Activated CD8-positive, alpha-beta memory T cell treated with anti-CD3 and anti-CD28 coated beads for 36 hours (primary cell): ENCODE data around the gene PUM1. TPM values are rescaled to one million over a fixed set of nuclear protein-coding genes. Genes with fewer than 3 reads are reported as not detected.
"Not testable (repeated sequence)": the region's sequence is repeated elsewhere in the genome, so short reads cannot be mapped to it uniquely, and the experiment has no call there.

ENCODE experiments used
- CTCF ChIA-PET: fragments of 350-600 bp; sonication (Branson Sonifier 250); formaldehyde crosslinking; loops from one replicate; lab custom pipeline; 2021; ENCODE audit warnings: antibody characterized with exemption; lab: Charles Lee
- POLR2A ChIA-PET: fragments of 350-600 bp; sonication (Branson Sonifier 250); formaldehyde crosslinking; loops from one replicate; lab custom pipeline; 2021; ENCODE audit warnings: antibody characterized with exemption; lab: Charles Lee
- total RNA-seq, 2 experiments: library from RNA; stranded (reverse); gene quantifications; one replicate each; pipeline ENCODE4 v1.2.3, GENCODE V29; 2021

Gene PUM1
- total RNA-seq, 2 experiments from 2014 or later = 94.9 to 104 TPM

DNA sequence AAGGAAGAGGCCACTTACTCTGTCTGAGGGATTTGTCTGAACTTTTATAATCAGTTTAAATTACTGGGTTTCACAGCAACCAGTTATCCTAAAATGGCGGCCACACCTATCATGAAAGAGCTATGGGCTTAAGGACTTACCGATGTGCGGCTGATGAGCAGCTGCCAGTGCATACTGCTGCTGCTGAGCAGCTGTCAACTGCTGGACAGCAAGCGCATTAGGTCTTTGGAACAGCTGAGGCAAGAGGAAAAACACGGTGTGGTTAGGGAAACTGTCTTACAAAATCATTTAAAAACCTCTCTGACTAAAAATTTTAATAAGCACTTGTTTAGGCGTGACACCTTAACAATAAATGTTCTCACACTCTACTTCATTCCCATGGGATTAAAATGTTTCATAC lies 84.3 kb downstream of the PUM1 start:
- POLR2A ChIA-PET = no interaction called here

GRCh38 chr1:30977511-30977910 lies 88.0 kb downstream of the PUM1 start:
- POLR2A ChIA-PET = no interaction called here
- CTCF ChIA-PET = interaction anchor here (0.5 kb wide), 1 partner anchor 682 kb away, joined by 5 read pairs; no protein-coding TSS in a partner anchor

More for the DNA sequence above, 84.3 kb downstream of the PUM1 start:
- CTCF ChIA-PET = interaction anchor here (1.0 to 1.3 kb wide), 2 partner anchors 16 to 54 kb away, joined by 3 read pairs; no protein-coding TSS in a partner anchor

GRCh38 chr1:30977105-30977504 lies 88.4 kb downstream of the PUM1 start:
- POLR2A ChIA-PET = no interaction called here
- CTCF ChIA-PET = interaction anchor here (0.5 kb wide), 1 partner anchor 683 kb away, joined by 5 read pairs; no protein-coding TSS in a partner anchor

DNA sequence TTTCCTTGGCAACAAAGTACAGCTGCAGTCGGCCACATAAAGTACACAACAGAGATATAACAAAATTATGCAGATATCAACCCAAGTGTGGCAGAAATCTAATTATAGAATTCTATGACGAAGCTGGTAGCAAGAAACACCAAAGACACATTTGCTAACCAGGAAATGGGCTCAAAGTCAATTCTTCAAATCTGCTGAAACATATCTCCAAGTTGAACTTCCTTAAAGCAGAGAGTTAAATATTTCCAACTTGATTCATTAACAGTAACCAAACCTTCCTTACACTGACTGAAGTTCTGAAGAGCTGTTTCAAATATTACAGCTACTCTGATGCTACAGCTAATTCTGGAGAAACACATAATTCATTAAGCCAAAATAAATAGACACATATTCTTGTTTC lies 89.4 kb downstream of the PUM1 start:
- ChIA-PET POLR2A (no interaction called here), CTCF (interaction anchor here (0.7 kb wide), 1 partner anchor 1299 kb away, joined by 3 read pairs; no protein-coding TSS in a partner anchor)

DNA sequence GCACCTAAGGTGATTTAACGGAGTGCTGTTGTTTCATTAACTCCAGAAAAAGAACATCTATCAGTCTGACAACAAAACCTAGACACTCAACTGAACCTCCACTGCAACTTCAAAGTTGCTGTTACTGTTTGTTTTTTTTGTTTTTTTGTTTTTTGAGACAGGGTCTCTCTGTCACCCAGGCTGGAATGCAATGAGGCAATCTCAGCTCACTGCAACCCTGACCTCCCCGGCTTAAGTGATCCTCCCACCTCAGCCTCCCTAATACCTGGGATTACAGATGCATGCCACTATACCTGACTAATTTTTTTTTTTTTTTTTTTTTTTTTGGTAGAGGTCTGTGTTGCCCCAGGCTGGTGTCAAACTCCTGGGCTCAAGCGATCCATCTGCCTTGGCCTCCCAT lies 90.3 kb downstream of the PUM1 start:
- CTCF ChIA-PET = interaction anchor here (0.7 kb wide), 1 partner anchor 1299 kb away, joined by 3 read pairs; no protein-coding TSS in a partner anchor

DNA sequence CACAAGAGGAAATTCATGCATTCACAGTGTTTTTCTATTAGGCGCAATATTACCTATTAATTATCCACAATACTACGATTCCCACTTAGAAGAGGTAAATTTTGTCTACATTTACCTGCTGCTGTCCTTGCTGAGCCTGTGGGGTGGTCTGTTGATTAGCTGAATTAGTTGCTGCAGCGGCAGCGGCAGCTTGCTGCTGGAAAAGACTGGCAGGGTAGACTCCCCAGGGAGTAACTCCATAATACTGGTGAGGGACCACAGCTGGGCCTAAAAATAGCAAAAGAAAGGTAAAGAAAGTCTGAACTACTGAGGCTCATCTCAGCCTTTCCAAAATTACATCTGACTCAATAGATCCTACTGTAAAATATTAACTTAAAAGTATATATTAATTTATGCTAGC lies 91.0 kb downstream of the PUM1 start:
- ChIA-PET POLR2A (no interaction called here), CTCF (no interaction called here)

More for the DNA sequence above, 90.3 kb downstream of the PUM1 start:
- POLR2A ChIA-PET = no interaction called here

DNA sequence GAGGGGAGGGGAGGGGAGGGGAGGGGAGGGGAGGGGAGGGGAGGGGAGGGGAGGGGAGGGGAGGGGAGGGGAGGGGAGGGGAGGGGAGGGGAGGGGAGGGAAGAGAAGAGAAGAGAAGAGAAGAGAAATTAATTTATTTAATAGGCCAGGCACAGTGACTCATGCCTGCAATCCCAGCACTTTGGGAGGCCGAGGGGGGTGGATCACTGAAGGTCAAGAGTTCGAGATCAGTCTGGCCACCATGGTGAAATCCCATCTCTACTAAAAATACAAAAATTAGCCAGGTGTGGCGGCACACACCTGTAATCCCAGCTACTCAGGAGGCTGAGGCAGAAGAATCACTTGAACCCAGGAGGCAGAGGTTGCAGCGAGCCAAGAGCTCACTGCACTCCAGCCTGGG lies 93.2 kb downstream of the PUM1 start:
- POLR2A ChIA-PET = not testable (repeated sequence)
- CTCF ChIA-PET = interaction anchor here (0.7 kb wide), 1 partner anchor 1505 kb away, joined by 3 read pairs; no protein-coding TSS in a partner anchor

- POLR2A ChIA-PET = no interaction called here
- CTCF ChIA-PET = no interaction called here
Measured at GRCh38 chr1:30971496-30971895, 94.0 kb downstream of the PUM1 start.

GRCh38 chr1:30969903-30970302 lies 95.6 kb downstream of the PUM1 start:
- ChIA-PET POLR2A (no interaction called here), CTCF (no interaction called here)

DNA sequence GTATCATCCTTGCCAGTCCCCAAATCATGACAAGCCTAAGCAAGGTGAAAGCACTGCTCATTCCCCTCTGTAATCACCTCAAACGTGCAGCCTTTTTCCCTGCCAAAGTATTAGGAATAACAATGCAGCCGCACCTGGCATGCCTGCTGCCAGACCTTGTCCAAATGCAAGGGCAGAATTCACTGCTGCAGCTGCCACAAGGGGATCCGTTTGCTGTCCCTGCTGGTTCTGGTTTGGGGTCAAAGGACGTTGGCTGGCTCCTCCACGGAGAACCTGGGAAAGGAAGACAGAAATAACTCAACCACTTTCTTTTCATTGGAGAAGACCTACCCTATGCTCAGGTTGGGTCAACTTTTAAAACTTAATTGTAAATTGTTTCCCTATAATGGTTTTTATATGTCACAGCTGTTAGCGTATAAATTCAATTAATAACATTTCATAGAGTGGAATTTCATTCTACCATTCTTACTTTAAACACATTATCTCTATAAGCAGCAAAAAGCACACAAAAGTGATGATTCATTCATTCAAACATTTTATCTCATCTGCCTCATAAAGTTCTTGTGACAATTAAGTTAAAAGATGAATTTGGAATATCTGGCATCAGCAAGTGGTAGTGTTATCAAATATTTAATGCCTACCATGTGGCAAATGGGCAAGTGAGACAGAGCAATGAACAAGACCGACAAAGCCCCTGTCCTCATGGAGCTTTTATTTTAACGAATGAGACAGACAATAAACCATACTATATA lies 97.1 kb downstream of the PUM1 start:
- ChIA-PET POLR2A (no interaction called here), CTCF (no interaction called here)

DNA sequence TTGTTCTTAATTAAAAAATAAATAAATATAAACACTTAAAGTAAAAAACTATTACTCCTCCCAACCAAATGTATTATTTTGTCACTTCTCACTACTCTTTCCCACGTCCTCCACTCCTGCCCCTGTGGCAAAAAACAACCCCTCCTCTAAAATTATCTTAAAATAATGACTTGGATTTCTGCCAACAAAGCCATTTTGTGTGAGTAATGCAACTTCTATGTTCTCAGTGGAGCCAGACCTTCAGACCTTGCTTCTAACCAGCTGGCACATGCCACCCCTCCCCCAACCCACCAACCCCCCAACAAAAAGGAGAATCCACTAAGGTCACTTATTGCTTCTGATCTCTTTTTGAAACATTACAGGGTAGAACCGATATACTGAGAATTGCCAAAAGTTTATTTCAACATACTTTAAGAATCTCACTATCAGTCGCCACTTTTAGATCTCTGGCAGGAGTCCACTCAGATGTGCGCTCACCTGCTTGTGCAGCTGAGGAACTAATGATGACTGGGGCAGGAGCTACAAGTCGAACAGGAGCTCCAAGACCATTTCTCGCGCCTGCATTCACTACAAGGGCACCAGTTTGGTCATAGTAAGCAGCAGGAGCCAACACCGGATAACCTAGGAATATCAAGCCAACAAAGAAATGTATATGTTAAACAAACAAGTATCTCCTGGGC lies 98.7 kb downstream of the PUM1 start:
- ChIA-PET CTCF (no interaction called here), POLR2A (no interaction called here)

GRCh38 chr1:30965924-30966599 lies 99.5 kb downstream of the PUM1 start:
- CTCF ChIA-PET = interaction anchor here (0.7 kb wide), 1 partner anchor 44 kb away, joined by 3 read pairs; no protein-coding TSS in a partner anchor
- POLR2A ChIA-PET = no interaction called here

DNA sequence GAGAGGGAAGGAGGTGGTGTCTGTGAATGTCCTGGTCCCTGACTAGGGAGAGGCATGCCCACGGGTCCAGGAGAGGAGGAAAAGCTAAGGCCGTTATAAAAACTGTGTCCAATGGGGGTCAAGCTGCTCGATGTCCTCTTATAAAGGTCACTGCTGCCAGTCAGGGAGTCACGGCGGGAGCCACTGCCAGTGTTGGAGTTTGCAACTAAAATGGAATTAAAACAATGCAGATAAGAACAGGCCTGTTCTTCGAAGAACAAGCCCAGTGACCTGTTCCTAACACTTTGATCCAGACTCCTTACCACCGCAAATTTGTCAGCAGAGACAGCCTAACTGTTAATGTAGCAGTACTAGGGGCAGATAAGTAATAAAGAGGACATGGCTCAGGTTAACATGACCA lies 100.8 kb downstream of the PUM1 start:
- CTCF ChIA-PET = no interaction called here
- POLR2A ChIA-PET = no interaction called here

- ChIA-PET POLR2A (no interaction called here), CTCF (no interaction called here)
Measured at GRCh38 chr1:30962609-30963508, 102.7 kb downstream of the PUM1 start.

DNA sequence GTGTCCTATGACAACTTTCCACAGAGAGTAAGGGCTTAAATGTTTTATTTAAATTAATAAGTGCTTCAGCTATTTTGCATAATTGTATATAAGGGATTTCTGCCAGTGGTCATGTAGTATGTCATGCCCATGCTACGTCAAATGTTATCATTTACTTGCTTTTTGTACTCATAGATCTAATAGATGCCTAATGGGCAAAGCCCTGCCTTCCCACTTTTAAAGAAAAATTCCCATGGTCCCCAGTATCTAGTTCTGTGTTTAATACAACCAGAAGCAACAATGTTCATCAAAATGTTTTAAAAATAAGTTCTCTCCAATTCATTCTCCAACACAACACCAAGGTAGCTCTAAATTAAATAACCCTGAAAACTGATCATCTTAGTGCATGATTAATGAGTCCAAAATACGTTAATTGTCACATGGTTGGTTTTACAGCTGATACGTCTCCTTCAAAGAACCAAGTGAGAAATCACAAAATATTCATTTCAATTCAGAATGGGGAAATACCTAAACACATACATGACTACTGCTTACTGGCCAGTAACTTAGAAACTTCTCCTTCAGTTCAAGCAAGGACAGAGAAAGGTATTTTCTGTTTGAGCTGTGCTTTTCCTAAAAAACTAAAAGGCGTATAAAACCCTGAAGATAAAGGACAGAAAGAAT lies 107.8 kb downstream of the PUM1 start:
- POLR2A ChIA-PET = interaction anchor here (0.6 kb wide), 1 partner anchor 67 kb away, joined by 8 read pairs; no protein-coding TSS in a partner anchor

DNA sequence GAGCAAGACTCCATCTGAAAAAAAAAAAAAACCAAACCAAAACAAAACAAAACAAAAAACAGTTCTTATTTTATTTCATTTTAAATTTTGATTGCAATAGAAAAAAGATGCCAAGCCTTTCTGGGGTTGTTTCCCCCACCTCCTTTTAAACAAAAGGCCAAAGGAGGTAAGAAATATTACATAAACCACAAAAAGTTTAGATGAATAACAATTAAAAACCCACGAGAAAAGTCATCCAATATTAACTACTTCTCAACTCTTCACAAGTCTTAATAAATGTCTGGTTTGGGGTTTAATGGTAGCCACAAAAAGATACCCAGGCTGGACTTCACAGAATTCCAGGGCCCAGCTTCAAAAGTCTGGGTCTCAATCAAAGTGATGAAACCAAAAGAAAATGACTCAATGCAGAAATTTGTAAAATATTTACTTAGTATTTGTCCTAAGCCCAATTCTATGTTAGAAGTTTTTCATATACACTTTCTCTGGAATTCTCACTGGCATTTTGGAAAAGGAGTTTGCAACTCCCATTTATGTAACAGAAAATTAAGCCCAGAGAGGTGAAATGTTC lies 110.0 kb downstream of the PUM1 start:
- POLR2A ChIA-PET = no interaction called here
- CTCF ChIA-PET = no interaction called here

More for the DNA sequence above, 107.8 kb downstream of the PUM1 start:
- CTCF ChIA-PET = interaction anchor here (0.7 kb wide), 1 partner anchor 120 kb away, joined by 3 read pairs; no protein-coding TSS in a partner anchor

DNA sequence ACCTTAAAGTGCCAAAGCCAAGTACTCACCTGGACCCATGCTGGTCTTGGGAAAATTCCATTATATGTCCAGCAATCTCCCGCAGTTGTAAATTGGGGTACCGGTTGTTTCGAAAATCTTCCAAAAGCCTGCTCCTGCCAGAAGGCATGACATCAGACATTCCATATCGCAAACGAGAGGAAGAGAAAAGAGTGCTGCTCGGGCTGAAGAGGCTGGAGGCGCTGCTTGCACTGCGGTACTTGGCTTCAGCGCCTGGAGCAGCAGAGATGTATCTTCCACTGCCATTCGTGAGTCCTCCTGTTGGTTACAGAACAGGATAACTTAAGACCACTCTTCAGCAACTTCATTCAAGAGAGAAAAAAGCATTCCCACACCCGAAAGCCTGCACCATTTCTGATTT lies 111.8 kb downstream of the PUM1 start:
- CTCF ChIA-PET = no interaction called here
- POLR2A ChIA-PET = no interaction called here

DNA sequence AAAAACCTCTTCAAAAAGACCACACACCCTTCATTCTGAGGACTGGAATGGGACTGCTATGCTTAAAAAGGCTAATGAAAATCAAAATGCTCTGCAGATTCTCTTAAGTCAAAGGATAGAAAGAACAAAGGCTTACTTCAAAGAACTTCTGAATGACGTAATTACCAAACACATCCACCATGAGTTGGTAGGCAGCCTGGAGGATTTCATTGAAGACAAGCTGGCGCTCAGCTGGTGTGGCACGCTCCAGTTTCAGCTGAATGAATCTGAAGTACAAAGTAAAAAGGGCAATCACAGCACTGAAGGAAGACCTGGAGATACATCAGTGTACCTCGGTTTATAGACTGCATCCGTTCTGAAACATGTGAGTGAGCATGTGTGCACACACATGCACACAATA lies 113.4 kb downstream of the PUM1 start:
- CTCF ChIA-PET = no interaction called here
- POLR2A ChIA-PET = no interaction called here
